ENCODE measurements around the gene LTBP4.

DNA sequence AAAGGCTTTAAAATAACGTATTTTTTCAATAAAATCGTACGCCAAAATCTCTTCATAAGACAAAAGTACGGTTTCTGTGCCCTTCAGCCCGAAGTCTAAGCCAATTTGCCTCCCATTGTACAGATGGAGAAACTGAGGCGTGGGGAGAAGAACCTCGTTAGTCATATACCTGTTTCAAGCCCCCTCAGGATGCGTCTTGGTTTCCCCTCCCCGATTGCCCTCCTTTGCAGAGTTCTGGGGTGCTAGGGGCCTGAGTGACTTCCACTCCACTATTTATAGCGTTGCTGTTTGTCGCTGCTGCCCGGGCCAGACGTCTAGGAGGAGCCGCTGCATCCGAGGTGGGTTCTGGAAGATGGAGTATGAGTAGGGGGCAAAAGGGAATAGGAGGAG lies 2.3 kb upstream of the LTBP4 start:
- TF ChIP-seq CTCF (IDR thresholded peaks at IDR 0.05) (no peak), POLR2A (IDR thresholded peaks at IDR 0.05) (no peak)
